GM12801 (cell line): ENCODE results near the gene SERP2.

Experiments used
- TF ChIP-seq, protein P1 (sequence below): IDR thresholded peaks from one replicate; pipeline ENCODE4 v1.5.1; 2011; ENCODE audit warnings: control low read depth; ENCODE audit not compliant: insufficient read length; ENCODE audit errors: extremely low read depth

The SERP2 gene

DNA sequence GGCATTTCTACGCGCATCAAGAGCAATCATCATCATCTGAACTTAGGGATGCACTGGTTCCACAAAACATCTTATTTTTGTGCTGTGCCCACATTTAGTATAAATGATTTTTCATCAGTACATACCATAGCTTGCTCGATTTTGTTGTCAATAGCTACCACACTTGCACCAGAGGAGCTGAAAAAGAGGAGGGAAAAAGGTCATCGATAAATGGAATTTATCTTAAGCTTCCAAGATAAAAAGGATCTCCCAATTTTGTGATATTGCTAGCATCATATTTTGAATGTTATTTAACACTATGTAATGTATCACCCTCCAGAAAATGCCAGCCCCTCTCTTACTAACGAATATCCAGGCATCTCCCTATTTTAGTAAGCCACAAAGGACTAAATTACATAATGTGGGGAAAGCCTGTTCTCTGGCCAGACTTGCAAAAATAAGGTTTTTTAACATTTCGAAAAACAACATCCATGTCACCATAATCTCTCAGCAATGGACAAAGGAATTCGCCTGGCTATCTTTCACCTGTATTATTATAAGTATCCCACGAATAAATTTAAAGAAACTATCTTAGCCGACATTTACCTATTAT is 62.4 kb downstream of the SERP2 start:
- TF ChIP-seq, protein P1, sequence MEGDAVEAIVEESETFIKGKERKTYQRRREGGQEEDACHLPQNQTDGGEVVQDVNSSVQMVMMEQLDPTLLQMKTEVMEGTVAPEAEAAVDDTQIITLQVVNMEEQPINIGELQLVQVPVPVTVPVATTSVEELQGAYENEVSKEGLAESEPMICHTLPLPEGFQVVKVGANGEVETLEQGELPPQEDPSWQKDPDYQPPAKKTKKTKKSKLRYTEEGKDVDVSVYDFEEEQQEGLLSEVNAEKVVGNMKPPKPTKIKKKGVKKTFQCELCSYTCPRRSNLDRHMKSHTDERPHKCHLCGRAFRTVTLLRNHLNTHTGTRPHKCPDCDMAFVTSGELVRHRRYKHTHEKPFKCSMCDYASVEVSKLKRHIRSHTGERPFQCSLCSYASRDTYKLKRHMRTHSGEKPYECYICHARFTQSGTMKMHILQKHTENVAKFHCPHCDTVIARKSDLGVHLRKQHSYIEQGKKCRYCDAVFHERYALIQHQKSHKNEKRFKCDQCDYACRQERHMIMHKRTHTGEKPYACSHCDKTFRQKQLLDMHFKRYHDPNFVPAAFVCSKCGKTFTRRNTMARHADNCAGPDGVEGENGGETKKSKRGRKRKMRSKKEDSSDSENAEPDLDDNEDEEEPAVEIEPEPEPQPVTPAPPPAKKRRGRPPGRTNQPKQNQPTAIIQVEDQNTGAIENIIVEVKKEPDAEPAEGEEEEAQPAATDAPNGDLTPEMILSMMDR: no peak

DNA sequence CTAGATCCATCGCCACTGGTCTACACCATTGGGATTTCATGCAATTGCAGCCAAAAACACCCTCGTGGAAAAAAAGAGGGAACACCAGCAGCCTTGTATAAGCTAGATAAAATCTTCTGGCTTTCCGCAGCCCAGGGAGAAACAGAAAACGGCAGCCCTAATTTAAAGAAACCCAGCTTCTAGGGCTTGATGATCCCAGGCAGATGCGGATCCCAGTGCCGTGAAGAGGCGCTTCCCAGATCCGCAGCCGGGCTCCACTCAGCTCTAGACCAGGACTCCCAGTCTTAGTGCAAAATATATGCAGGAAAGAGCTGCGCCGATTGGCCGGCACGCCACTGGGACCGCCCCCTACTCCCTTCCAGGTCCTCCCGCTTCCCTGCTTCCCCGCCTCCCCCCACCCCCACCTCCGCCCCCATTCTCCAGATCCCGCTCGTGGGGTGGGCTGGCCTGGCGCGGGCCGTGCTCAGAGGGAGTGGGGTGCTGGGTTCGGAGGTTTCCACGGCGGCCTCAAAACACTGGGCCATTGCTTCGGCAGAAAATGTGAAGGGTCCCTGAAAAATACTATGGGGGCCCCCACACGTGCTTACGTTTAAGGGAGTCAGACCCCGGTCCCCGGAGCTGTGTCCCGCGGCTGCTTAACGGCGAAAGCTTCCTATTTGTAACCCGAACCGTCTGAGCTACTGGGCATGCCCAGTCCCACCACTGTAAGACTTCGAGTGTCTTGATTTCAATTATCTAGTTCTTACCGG is 63.1 kb downstream of the SERP2 start:
- TF ChIP-seq, protein P1: no peak

DNA sequence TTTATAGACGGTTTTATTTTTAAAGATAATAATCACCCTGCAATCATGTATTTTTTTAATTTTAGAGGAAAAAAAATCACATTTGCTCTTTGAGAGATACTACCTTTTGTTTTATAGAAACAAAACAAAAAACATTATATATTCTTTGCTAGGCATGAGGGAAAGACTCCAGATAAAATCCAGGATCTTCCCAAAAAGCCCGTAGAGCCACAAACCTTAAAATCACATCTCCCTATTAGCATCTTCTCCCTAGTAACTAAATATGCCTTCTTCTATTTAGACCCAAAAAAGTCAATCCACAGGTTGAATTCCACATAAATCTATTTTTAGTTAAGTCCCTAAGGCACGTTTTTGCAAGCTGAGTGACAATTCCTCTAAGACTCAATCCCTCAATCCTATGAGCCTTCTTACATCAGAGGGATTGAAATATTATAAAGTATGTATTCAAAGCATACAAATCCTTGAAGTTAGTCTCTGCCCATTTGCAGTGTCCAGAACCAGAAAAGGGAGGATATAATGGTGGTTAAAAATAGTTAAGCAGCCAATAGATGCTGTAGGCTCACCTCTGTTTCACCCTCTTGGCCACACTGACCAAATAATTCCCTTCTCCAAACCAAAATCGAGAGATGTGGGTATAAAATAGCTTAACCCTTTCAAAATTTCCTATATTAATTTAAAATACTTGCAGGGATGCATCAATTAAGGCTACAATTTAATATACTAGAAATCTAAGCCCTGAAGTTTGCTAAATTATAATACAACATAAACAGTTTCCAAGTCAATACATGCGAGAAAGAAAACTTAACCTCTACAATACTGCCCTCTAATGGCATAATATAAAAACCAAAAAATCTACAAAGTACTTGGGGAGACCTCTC is 64.0 kb downstream of the SERP2 start:
- TF ChIP-seq, protein P1: no peak

DNA sequence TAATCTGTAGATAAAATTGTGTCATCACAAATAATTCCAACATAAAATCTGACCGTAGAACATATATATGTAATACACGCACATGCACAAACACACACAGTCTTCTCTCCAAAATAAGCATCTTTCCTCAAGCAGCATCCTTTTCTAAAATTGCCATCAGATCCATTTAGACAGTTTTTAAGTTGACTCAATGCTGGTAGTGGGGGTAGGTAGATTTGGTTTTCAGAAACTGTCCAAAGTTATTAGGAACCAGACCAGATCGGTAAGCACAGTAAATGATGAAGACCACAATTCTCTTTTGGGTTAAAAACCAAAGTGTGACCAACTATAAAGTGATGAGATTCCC is 64.6 kb downstream of the SERP2 start:
- TF ChIP-seq, protein P1: no peak

DNA sequence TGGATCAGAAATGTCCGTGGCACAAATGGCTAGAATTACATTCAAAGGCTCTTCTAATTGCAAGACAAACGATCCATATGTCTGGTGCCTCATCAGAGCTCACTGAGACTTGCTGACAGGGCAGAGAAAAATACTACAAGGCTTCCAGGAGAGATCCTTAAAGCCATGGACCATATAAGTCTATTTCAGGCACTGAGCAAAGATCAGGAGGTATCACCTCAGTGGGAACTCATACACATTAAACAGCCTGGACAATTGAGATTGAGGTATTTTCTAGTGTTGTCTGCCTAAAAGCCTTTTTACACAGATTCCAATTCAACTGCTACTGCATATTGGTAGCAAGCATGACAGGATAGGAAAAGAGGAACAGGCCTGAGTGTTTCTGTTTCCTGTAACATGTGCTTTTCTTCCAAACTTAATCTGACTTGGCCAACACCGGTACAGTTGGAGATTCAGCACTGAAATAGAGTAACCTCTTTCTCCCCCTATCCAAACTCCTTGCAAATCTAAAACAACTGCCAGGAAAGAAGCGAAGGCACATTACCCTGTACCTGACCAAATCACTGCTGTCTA is 65.9 kb downstream of the SERP2 start:
- TF ChIP-seq, protein P1: no peak

DNA sequence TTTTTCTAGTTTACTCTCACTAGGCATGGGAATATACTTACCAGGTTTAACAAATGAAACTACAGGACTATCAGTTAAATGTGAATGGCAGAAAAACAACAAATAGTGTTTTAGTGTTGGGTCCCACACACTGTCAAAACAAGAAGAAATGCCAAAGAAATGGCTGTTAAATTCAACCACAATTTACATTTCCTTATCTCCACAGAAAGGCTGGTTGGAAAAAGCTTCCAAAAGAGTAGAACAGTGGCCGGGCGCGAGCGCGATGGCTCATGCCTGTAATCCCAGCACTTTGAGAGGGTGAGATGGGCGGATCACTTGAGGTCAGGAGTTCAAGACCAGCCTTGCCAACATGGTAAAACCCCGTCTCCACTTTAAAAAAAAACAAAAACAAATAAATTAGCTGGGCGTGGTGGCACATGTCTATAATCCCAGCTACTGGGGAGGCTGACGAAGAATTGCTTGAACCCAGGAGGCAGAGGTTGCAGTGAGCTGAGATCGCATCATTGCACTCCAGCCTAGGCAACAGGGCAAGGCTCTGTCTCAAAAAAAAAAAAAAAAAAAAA is 66.5 kb downstream of the SERP2 start:
- TF ChIP-seq, protein P1: no peak
